ENCODE results near the gene MYL4. TPM values are rescaled to one million over a fixed set of nuclear protein-coding genes. Genes with fewer than 3 reads are reported as not detected.
A peak's percentile ranks its signal among the peaks of the same experiment; 100 is the strongest.

MYL4 gene
- total RNA-seq, 1 experiment from 2014 or later: 1.6 TPM

DNA sequence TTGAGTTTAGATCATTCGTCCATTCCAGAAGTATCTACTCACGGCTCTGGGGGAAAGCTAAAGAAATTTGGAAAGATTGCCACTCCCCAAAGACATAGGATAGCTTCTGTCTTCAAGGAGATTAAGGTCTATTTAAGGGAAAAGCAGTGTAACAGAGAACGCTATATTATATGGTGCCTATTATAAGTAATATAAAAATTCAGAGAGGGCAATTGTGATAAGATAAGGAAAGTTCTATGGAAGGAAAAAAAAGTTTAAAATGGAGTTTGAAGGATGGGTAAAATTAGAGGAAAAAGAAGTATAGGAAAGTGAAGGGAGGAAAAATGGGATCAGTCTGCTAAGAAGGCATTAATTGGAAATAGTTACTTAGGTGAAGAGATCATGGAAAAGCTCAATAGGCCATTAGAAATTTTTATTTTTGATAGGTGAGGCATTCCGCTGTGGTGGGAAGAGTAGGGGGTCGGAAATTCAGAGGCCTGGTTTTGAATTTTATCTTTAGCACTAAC, 19.4 kb upstream of the MYL4 start:
- Histone ChIP-seq H4K20me1 (ENCODE audit: low read length) (peaks cover 21% of the 10 kb centered on the region), H3K4me2 (ENCODE audit: low read length) (peak overlapping the region; percentile 94), H2AFZ (ENCODE audit: low read length) (peak overlapping the region; percentile 87), H3F3A (ENCODE audit: low read length, unreplicated experiment) (no peaks in the 10 kb centered on the region), H3K27ac (ENCODE audit: low read length) (peak overlapping the region; percentile 15; the same call in 1 of the 2 replicates), H3K79me2 (ENCODE audit: low read length) (peaks cover 44% of the 10 kb centered on the region), H3K4me3 (ENCODE audit: low read length) (peak overlapping the region; percentile 87), H3K9ac (ENCODE audit: low read length) (peak overlapping the region; percentile 94), H3K27me3 (ENCODE audit: low read length) (no peaks in the 10 kb centered on the region), H3K36me3 (ENCODE audit: low read depth, low read length) (0 out of 2 replicates have a peak, but pooled peaks cover 6% of the 10 kb centered on the region), H3K4me1 (ENCODE audit: insufficient read depth, low read length) (peaks cover 20% of the 10 kb centered on the region), H3K9me2 (replicated peaks; ENCODE audit: low read length) (no peaks in the 10 kb centered on the region), H3K9me3 (ENCODE audit: low read length) (no peaks in the 10 kb centered on the region)
- ATAC-seq (peak; percentile 5), DNase-seq (no peak)
- TSS peak; percentile 75 for BruUV-seq (replicated peaks)
- no peak for TF ChIP-seq EZH2 (IDR thresholded peaks at IDR 0.05; ENCODE audit: low read length, unreplicated experiment)
- no peak for TF ChIP-seq CTCF (conservative IDR thresholded peaks at IDR 0.05; ENCODE audit: low read depth, low read length)
- TF ChIP-seq EZH2phosphoT487 (IDR thresholded peaks at IDR 0.05; ENCODE audit: borderline replicate concordance, low read length): no peak
- CTCF ChIA-PET: interaction anchor here (0.6 kb wide), 1 partner anchor 125 kb away, joined by 4 read pairs; no protein-coding TSS in a partner anchor
- intact Hi-C loops (cut with micrococcal nuclease): loop anchor here (1.0 to 2.0 kb wide), 3 partner anchors 8 to 126 kb away; no protein-coding TSS in a partner anchor
- POLR2A ChIA-PET (ENCODE audit: unreplicated experiment): interaction anchor here (0.7 kb wide), 1 partner anchor 26 kb away, joined by 4 read pairs; no protein-coding TSS in a partner anchor

GRCh38 chr17:47190243-47190642, 18.9 kb upstream of the MYL4 start:
- 0 out of 2 replicates have a peak, but pooled peaks cover 6% of the 10 kb centered on the region for H3K36me3 ChIP-seq (ENCODE audit: low read depth, low read length)
- intact Hi-C loops (cut with micrococcal nuclease): no loop called here
- H3K9ac ChIP-seq (ENCODE audit: low read length): no peak overlapping the region
- H3K79me2 ChIP-seq (ENCODE audit: low read length): peaks cover 39% of the 10 kb centered on the region
- H2AFZ ChIP-seq (ENCODE audit: low read length): 0 out of 2 replicates have a peak overlapping the region, but pooled peaks have one; percentile 87
- ChIA-PET CTCF (no interaction called here), POLR2A (ENCODE audit: unreplicated experiment) (no interaction called here)
- peaks cover 21% of the 10 kb centered on the region for H4K20me1 ChIP-seq (ENCODE audit: low read length)
- BruUV-seq (replicated peaks): no TSS peak
- no peaks in the 10 kb centered on the region for H3K9me2 ChIP-seq (replicated peaks; ENCODE audit: low read length)
- no peak overlapping the region for H3K27ac ChIP-seq (ENCODE audit: low read length)
- H3F3A ChIP-seq (ENCODE audit: low read length, unreplicated experiment): no peaks in the 10 kb centered on the region
- no peaks in the 10 kb centered on the region for H3K27me3 ChIP-seq (ENCODE audit: low read length)
- peak overlapping the region; percentile 94 for H3K4me2 ChIP-seq (ENCODE audit: low read length)
- ATAC-seq (no peak), DNase-seq (no peak)
- peaks cover 20% of the 10 kb centered on the region for H3K4me1 ChIP-seq (ENCODE audit: insufficient read depth, low read length)
- no peaks in the 10 kb centered on the region for H3K9me3 ChIP-seq (ENCODE audit: low read length)
- no peak overlapping the region; the same call in 1 of the 2 replicates for H3K4me3 ChIP-seq (ENCODE audit: low read length)
- TF ChIP-seq EZH2 (IDR thresholded peaks at IDR 0.05; ENCODE audit: low read length, unreplicated experiment) (no peak), CTCF (conservative IDR thresholded peaks at IDR 0.05; ENCODE audit: low read depth, low read length) (no peak), EZH2phosphoT487 (IDR thresholded peaks at IDR 0.05; ENCODE audit: borderline replicate concordance, low read length) (no peak)

GRCh38 chr17:47190770-47191169, 18.4 kb upstream of the MYL4 start:
- ChIA-PET POLR2A (ENCODE audit: unreplicated experiment) (no interaction called here), CTCF (no interaction called here)
- Histone ChIP-seq H3K4me2 (ENCODE audit: low read length) (no peak overlapping the region), H3K36me3 (ENCODE audit: low read depth, low read length) (0 out of 2 replicates have a peak, but pooled peaks cover 6% of the 10 kb centered on the region), H3K27me3 (ENCODE audit: low read length) (no peaks in the 10 kb centered on the region), H3K4me3 (ENCODE audit: low read length) (no peak overlapping the region), H3K27ac (ENCODE audit: low read length) (no peak overlapping the region), H3K9me3 (ENCODE audit: low read length) (no peaks in the 10 kb centered on the region), H3K79me2 (ENCODE audit: low read length) (peaks cover 34% of the 10 kb centered on the region), H3K9me2 (replicated peaks; ENCODE audit: low read length) (no peaks in the 10 kb centered on the region), H2AFZ (ENCODE audit: low read length) (no peak overlapping the region), H3F3A (ENCODE audit: low read length, unreplicated experiment) (no peaks in the 10 kb centered on the region), H3K4me1 (ENCODE audit: insufficient read depth, low read length) (peaks cover 18% of the 10 kb centered on the region), H3K9ac (ENCODE audit: low read length) (no peak overlapping the region), H4K20me1 (ENCODE audit: low read length) (peaks cover 18% of the 10 kb centered on the region)
- ATAC-seq (no peak), DNase-seq (no peak)
- no TSS peak for BruUV-seq (replicated peaks)
- intact Hi-C loops (cut with micrococcal nuclease): no loop called here
- TF ChIP-seq EZH2phosphoT487 (IDR thresholded peaks at IDR 0.05; ENCODE audit: borderline replicate concordance, low read length) (no peak), CTCF (conservative IDR thresholded peaks at IDR 0.05; ENCODE audit: low read depth, low read length) (no peak), EZH2 (IDR thresholded peaks at IDR 0.05; ENCODE audit: low read length, unreplicated experiment) (no peak)

Data from PC-3 (cell line).